ENCODE data around the gene ADCY7.

DNA sequence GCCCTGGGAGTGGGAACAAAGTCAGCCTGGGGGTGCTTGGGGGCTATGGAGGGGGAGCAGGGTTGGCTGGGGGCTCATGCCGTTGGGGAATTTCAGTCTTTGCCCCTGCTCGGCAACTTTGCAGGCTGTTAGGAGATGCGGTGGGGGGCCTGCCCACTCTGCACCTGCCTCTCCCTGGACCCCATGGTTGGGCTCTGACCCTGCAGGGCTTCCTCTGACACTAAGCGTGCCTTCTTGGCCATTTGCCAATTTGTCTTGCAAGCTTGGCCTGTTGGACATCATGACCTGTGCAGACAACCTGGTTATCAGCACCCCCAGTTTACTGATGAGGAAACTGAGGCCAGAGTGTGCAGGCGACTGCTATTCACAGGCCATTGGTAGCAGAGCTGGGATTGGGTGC is 14.6 kb downstream of the ADCY7 start:
- TF ChIP-seq, protein P1, sequence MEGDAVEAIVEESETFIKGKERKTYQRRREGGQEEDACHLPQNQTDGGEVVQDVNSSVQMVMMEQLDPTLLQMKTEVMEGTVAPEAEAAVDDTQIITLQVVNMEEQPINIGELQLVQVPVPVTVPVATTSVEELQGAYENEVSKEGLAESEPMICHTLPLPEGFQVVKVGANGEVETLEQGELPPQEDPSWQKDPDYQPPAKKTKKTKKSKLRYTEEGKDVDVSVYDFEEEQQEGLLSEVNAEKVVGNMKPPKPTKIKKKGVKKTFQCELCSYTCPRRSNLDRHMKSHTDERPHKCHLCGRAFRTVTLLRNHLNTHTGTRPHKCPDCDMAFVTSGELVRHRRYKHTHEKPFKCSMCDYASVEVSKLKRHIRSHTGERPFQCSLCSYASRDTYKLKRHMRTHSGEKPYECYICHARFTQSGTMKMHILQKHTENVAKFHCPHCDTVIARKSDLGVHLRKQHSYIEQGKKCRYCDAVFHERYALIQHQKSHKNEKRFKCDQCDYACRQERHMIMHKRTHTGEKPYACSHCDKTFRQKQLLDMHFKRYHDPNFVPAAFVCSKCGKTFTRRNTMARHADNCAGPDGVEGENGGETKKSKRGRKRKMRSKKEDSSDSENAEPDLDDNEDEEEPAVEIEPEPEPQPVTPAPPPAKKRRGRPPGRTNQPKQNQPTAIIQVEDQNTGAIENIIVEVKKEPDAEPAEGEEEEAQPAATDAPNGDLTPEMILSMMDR (IDR thresholded peaks at IDR 0.05): no peak
- no peak for TF ChIP-seq POLR2A (IDR thresholded peaks at IDR 0.05)
